A673 (cell line): ENCODE measurements around the gene AOPEP.

Experiments used
- CTCF ChIP-seq: fragments of 300-800, 200-600 bp; sonication (generic); conservative IDR thresholded peaks from 2 replicates; pipeline ENCODE4 v1.5.1; 2017; ENCODE audit warnings: low read depth, mild to moderate bottlenecking, antibody characterized with exemption, low read length, moderate library complexity, mixed read lengths
- EZH2 ChIP-seq: fragments of 200-600 bp; sonication (generic); IDR thresholded peaks from 2 replicates; pipeline ENCODE4 v1.6.1; 2017; ENCODE audit warnings: borderline replicate concordance, low read depth, mild to moderate bottlenecking, mixed read lengths, antibody characterized with exemption, low read length; ENCODE audit not compliant: poor library complexity, severe bottlenecking

DNA sequence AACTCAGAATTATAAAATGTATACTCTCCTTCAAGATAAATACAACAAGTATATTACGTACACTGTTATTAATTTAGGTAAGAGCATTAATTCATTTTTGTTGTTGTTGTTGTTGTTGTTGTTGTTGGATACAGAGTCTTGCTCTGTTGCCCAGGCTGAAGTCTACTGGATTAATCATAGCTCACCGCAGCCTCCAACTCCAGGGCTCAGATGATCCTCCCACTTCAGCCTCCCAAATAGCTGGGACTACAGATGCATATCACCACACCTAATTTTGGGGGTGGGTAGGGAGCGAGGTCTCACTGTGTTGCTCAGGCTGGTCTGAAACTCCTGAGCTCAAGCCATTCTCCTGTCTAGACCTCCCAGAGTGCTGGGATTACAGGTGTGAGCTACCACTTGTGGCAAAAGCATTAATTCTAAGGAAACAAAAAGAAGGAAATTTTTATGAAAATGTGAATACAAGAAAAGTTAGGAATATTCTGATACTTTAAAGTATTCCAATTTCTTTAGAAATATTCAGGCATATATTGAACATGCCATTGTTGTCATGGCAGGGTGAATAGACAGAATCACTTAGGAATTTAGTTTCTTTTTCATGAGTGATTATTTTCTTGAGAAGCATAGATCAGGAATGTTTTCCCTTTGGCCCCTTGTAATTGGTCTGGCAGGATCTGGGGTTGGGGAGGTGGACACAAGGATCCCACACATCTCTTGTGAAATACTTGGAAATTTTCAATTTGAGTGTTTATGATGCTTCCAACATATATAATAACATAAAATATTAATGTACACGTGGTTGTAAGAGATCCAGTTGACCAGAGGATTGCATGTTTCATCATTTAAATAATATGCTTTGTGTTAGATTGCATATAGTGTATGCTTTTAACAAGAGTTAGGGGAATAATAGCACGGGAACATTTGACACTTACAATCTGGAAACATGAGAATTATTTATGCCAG, 327.4 kb downstream of the AOPEP start:
- TF ChIP-seq CTCF (no peak), EZH2 (no peak)
